ENCODE measurements around the gene SRPRB. TPM values are rescaled to one million over a fixed set of nuclear protein-coding genes. Genes with fewer than 3 reads are reported as not detected.

The SRPRB gene
- total RNA-seq, 1 experiment from 2014 or later: 98.0 TPM

- no peak for DNase-seq (ENCODE audit: low spot score)
Observed at GRCh38 chr3:133825969-133826727, 20.5 kb downstream of the SRPRB start.

GRCh38 chr3:133827136-133827535, 21.5 kb downstream of the SRPRB start:
- no peak for DNase-seq (ENCODE audit: low spot score)

GRCh38 chr3:133827684-133828083, 22.1 kb downstream of the SRPRB start:
- DNase-seq (ENCODE audit: low spot score): no peak

GRCh38 chr3:133828576-133829309, 23.1 kb downstream of the SRPRB start:
- no peak for DNase-seq (ENCODE audit: low spot score)

- DNase-seq (ENCODE audit: low spot score): no peak
Observed at GRCh38 chr3:133829310-133829707, 23.7 kb downstream of the SRPRB start.

GRCh38 chr3:133830071-133830470, 24.5 kb downstream of the SRPRB start:
- DNase-seq (ENCODE audit: low spot score): no peak

GRCh38 chr3:133831966-133832801, 26.6 kb downstream of the SRPRB start:
- DNase-seq (ENCODE audit: low spot score): no peak

- DNase-seq (ENCODE audit: low spot score): no peak
Observed at GRCh38 chr3:133832802-133833144, 27.2 kb downstream of the SRPRB start.

GRCh38 chr3:133833267-133833666, 27.7 kb downstream of the SRPRB start:
- no peak for DNase-seq (ENCODE audit: low spot score)

- no peak for DNase-seq (ENCODE audit: low spot score)
Observed at GRCh38 chr3:133833880-133834620, 28.4 kb downstream of the SRPRB start.

GRCh38 chr3:133834621-133835417, 29.2 kb downstream of the SRPRB start:
- DNase-seq (ENCODE audit: low spot score): no peak

- DNase-seq (ENCODE audit: low spot score): no peak
Observed at GRCh38 chr3:133835418-133835743, 29.8 kb downstream of the SRPRB start.

- no peak for DNase-seq (ENCODE audit: low spot score)
Observed at GRCh38 chr3:133835961-133836360, 30.3 kb downstream of the SRPRB start.

- DNase-seq (ENCODE audit: low spot score): no peak
Observed at GRCh38 chr3:133836497-133837158, 31.0 kb downstream of the SRPRB start.

GRCh38 chr3:133837487-133838295, 32.1 kb downstream of the SRPRB start:
- no peak for DNase-seq (ENCODE audit: low spot score)

- DNase-seq (ENCODE audit: low spot score): no peak
Observed at GRCh38 chr3:133838296-133838789, 32.7 kb downstream of the SRPRB start.

- no peak for DNase-seq (ENCODE audit: low spot score)
Observed at GRCh38 chr3:133838916-133839800, 33.5 kb downstream of the SRPRB start.

- DNase-seq (ENCODE audit: low spot score): no peak
Observed at GRCh38 chr3:133840055-133840737, 34.6 kb downstream of the SRPRB start.
